AG09309 (cell line): ENCODE measurements around the gene GFI1.

Experiments used
- DNase-seq: peaks from one replicate; pipeline ENCODE4 v3.0.0-alpha.2; 2010; ENCODE audit warnings: low read depth
- H3K4me3 ChIP-seq: 2 replicates; pipeline ENCODE4 v1.5.1; 2011; ENCODE audit warnings: mild to moderate bottlenecking, low read depth, low read length, moderate library complexity; ENCODE audit not compliant: control insufficient read depth
- TF ChIP-seq, protein P1 (sequence below): IDR thresholded peaks from 2 replicates; pipeline ENCODE4 v1.5.1; 2011; ENCODE audit warnings: mild to moderate bottlenecking, low read depth, low read length, inconsistent platforms; ENCODE audit not compliant: insufficient read depth, control insufficient read depth; ENCODE audit errors: missing control alignments

GFI1 gene

DNA sequence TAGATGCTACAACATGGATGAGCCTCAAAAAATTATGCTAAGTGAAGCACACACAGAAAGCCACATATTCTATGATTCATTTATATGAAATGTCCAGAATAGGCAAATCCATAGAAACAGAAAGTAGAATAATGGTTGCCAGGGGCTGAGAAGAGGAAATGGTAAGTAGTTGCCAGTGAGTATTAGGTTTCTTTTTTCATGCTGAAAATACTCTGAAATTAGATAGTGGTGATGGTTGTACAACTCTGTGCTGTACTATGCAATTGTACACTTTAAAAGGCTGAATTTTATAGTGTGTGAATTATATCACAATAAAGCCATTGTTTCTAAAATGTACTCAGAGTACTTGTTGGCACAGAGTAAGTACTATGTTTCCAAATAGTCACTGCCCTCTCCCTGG, 15.5 kb upstream of the GFI1 start:
- TF ChIP-seq, protein P1, sequence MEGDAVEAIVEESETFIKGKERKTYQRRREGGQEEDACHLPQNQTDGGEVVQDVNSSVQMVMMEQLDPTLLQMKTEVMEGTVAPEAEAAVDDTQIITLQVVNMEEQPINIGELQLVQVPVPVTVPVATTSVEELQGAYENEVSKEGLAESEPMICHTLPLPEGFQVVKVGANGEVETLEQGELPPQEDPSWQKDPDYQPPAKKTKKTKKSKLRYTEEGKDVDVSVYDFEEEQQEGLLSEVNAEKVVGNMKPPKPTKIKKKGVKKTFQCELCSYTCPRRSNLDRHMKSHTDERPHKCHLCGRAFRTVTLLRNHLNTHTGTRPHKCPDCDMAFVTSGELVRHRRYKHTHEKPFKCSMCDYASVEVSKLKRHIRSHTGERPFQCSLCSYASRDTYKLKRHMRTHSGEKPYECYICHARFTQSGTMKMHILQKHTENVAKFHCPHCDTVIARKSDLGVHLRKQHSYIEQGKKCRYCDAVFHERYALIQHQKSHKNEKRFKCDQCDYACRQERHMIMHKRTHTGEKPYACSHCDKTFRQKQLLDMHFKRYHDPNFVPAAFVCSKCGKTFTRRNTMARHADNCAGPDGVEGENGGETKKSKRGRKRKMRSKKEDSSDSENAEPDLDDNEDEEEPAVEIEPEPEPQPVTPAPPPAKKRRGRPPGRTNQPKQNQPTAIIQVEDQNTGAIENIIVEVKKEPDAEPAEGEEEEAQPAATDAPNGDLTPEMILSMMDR = no peak
- H3K4me3 ChIP-seq = no peak overlapping the region
- DNase-seq = no peak

DNA sequence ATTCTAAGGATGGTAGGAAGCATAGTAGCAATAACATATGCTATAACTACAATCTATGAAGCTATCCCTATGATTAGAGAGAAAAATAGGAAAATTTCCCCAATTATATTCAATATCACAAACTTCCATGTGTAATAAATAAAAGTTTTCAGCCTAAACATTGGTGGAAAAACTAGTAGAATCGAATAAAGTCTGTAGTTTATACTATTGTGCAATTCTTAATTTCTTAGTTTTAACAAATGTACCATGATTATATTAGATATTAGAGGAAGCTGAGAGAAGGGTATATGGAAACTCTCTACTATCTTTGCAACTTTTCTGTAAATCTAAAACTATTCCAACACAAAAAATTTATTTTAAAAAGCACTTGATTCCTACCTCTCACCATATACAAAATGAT, 13.8 kb upstream of the GFI1 start:
- TF ChIP-seq, protein P1 = no peak
- DNase-seq = no peak

DNA sequence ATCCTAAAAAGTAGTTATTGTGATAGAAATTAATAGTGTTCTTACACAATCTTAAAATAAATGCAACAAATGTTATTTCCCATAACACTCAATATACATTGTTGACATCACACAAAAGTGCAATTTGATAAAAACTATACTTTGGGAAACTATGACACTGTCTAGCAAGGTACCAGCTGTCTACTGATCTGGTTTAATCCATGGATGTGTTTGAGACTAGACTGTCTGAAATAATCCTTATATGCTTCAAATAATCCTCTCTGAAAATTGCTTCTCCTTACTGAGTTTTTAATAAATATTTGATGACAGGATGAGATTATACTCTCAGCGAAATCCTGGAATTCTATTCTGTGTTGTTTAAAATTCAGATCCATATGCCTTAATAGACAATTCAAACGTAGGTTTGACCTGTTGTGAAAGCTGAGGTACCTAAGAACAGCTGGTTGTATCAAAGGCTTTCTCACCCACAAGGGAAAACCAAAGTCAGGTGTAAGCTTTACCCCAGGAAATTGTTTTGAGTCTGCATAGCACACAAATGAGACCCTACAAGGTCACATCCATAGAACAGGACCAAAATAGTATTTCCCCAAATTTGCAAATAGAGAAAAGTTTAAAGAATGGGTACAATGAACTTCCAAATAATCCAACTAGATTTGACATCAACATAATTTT, 8.8 kb upstream of the GFI1 start:
- no peak overlapping the region for H3K4me3 ChIP-seq
- DNase-seq = no peak
- TF ChIP-seq, protein P1 = no peak

More for the DNA sequence above, 13.8 kb upstream of the GFI1 start:
- H3K4me3 ChIP-seq = no peak overlapping the region

DNA sequence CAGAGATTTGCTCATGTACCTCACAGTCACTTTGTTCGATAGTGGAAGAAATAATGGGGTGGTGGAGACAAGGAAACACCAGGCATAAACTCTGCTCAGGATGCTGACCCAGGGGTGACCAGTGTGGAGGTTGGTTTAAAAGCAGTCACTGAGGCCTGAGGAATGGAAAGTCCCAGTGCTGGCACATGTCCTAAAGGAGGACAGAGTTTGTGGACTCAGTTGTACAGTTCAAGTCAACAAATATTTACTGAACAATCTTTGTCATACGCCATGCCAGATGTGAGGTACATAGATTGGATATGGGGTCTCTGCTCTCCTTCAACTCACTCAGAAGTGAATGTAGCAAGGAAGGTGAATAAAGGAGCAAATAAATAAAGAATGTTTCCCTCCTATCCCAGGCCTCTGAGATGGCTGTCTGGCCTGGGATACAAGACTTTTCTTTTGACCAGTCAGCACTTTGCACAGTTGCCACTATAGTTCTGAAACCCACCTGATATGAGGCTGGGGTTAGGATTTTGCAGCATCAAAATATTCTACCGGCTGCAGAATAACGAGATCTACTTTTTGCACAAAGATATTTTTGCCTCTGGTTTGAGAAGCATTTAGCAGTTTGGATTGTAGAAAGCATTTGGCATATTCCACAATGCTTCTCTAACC, 7.9 kb upstream of the GFI1 start:
- no peak overlapping the region for H3K4me3 ChIP-seq
- TF ChIP-seq, protein P1 = no peak
- no peak for DNase-seq

DNA sequence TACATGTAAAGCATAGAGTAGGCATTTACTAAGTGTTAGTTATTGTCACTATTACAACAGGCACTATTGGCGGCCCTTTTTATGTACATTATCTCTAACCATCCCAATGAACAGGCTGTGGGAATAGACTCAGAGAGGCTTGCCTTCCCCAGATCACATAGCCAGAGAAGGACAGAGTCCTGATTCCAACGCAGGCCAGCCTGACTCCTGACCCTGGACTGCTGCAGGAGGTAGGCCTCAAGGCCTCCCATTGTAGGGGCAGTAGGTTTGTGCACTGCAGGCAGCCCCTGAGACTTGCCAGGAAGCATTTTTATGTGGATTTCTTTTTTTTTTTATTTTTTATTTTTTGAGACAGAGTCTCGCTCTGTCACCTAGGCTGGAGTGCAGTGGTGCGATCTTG, 6.4 kb upstream of the GFI1 start:
- no peak overlapping the region for H3K4me3 ChIP-seq

DNA sequence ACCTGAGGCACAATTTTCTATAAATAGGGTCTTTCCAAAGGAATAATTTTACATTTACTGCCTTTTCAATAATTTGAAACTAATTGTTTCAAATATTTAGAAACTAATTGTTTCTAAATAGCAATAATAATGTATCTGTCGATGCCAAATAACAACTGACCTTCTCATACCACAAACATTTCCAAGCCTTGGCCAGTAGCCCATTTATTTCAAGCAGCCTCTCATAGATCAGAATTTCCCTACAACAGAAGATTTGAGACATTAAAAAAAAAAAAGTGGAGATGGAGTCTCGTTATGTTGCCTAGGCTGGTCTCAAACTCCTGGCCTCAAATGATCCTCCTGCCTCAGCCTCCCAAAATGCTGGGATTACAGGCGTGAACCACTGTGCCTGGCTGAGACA, 2.1 kb upstream of the GFI1 start:
- TF ChIP-seq, protein P1 = no peak
- no peak for DNase-seq
- H3K4me3 ChIP-seq = no peak overlapping the region

More for the DNA sequence above, 6.4 kb upstream of the GFI1 start:
- no peak for DNase-seq
- TF ChIP-seq, protein P1 = no peak
